ENCODE data around the gene TCF7L2.

Gene TCF7L2

GRCh38 chr10:113130014-113130641 lies 180.1 kb downstream of the TCF7L2 start:
- DNase-seq = no peak

- no peak for DNase-seq
These were observed 181.7 kb downstream of the TCF7L2 start for GRCh38 chr10:113131613-113132261.

- DNase-seq = no peak
These were observed 182.6 kb downstream of the TCF7L2 start for GRCh38 chr10:113132591-113133121.

- no peak for DNase-seq
These were observed 183.6 kb downstream of the TCF7L2 start for GRCh38 chr10:113133497-113134115.

- DNase-seq = no peak
These were observed 185.0 kb downstream of the TCF7L2 start for GRCh38 chr10:113135025-113135424.

GRCh38 chr10:113137941-113138685 lies 188.1 kb downstream of the TCF7L2 start:
- DNase-seq = no peak

GRCh38 chr10:113138937-113139585 lies 189.0 kb downstream of the TCF7L2 start:
- DNase-seq = no peak

- DNase-seq = no peak
These were observed 189.7 kb downstream of the TCF7L2 start for GRCh38 chr10:113139699-113140098.

GRCh38 chr10:113140143-113141011 lies 190.3 kb downstream of the TCF7L2 start:
- DNase-seq = no peak

GRCh38 chr10:113142601-113143362 lies 192.7 kb downstream of the TCF7L2 start:
- DNase-seq = no peak

- DNase-seq = no peak
These were observed 194.5 kb downstream of the TCF7L2 start for GRCh38 chr10:113144576-113144975.

GRCh38 chr10:113148071-113148825 lies 198.2 kb downstream of the TCF7L2 start:
- no peak for DNase-seq

- no peak for DNase-seq
These were observed 198.9 kb downstream of the TCF7L2 start for GRCh38 chr10:113148901-113149300.

- DNase-seq = no peak
These were observed 199.6 kb downstream of the TCF7L2 start for GRCh38 chr10:113149626-113150025.

GRCh38 chr10:113151190-113151666 lies 201.2 kb downstream of the TCF7L2 start:
- no peak for DNase-seq

- DNase-seq = no peak
These were observed 203.6 kb downstream of the TCF7L2 start for GRCh38 chr10:113153493-113154102.

GRCh38 chr10:113157441-113157840 lies 207.4 kb downstream of the TCF7L2 start:
- DNase-seq = no peak

GRCh38 chr10:113158183-113158582 lies 208.1 kb downstream of the TCF7L2 start:
- DNase-seq = no peak

- no peak for DNase-seq
These were observed 209.5 kb downstream of the TCF7L2 start for GRCh38 chr10:113159563-113159962.

- DNase-seq = no peak
These were observed 210.6 kb downstream of the TCF7L2 start for GRCh38 chr10:113160641-113161040.

All from activated CD4-positive, alpha-beta T cell treated with anti-CD3 and anti-CD28 coated beads for 4 hours (primary cell).